ENCODE data around the gene AP2A1.
A peak's percentile ranks its signal among the peaks of the same experiment; 100 is the strongest.
"Not testable (repeated sequence)": the region's sequence is repeated elsewhere in the genome, so short reads cannot be mapped to it uniquely, and the experiment has no call there.

Gene AP2A1

GRCh38 chr19:49812997-49813861 lies 46.4 kb downstream of the AP2A1 start, which contains the start of gene FUZ:
Gene FUZ (minus strand): TSS chr19:49813292. CDS start chr19:49813106, 186 bp downstream.
- peak; percentile 99 for DNase-seq (ENCODE audit: low spot score)

DNA sequence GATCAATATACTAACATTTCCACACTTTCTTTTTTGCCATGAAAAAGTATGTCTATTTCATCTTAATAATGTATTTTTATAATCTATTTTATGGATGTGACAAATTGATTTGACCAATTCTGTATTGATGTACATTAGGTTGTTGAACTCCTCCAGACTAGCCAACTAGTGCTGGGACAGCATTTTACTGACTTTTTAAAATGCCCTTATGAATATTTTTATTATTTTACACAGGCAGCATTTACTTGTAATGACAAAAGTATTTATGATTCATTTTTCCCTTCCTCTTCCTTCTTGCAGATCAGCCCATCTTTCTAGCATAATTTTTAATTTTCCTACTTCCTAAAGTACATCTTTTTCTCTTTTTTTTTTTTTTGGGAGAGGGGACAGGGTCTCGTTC lies 47.2 kb downstream of the AP2A1 start:
- peak; percentile 19 for DNase-seq (ENCODE audit: low spot score)

- no peak for DNase-seq (ENCODE audit: low spot score)
Measured at GRCh38 chr19:49816590-49816989, 49.8 kb downstream of the AP2A1 start.

GRCh38 chr19:49817964-49818648 lies 51.3 kb downstream of the AP2A1 start, which contains the start of gene MED25:
Gene MED25 (plus strand): TSS chr19:49818289. CDS start chr19:49818342, 53 bp downstream.
- DNase-seq (ENCODE audit: low spot score): peak; percentile 89

DNA sequence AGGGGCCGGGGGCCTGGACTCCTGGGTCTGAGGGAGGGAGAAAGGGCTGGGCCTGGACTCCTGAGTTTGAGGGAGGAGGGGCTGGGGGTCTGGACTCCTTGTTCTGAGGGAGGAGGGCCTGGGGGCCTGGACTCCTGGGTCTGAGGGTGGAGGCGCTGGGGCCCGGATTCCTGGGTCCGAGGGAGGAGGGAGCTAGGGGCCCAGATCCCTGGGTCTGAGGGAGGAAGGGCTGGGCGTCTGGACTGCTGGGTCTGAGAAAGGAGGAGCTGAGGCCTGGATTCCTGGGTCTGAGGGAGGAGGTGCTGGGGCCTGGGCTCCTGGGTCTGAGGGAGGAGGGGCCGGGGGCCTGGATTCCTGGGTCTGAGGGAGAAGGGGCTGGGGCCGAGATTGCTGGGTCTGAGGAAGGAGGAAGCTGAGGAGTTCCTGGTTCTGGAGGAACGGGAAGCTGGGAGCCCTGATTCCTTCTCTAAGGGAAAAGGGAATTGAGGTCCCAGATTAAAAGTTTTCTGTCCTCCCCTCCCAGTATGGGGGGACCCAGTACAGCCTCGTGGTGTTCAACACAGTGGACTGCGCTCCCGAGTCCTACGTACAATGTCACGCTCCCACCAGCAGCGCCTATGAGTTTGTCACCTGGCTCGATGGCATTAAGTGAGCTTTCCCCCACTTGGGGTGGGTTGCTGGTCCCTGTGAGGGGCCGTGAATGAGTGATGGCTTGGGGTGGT lies 52.0 kb downstream of the AP2A1 start:
- no peak for DNase-seq (ENCODE audit: low spot score)

GRCh38 chr19:49819452-49820115 lies 52.8 kb downstream of the AP2A1 start:
- DNase-seq (ENCODE audit: low spot score): not testable (repeated sequence)

DNA sequence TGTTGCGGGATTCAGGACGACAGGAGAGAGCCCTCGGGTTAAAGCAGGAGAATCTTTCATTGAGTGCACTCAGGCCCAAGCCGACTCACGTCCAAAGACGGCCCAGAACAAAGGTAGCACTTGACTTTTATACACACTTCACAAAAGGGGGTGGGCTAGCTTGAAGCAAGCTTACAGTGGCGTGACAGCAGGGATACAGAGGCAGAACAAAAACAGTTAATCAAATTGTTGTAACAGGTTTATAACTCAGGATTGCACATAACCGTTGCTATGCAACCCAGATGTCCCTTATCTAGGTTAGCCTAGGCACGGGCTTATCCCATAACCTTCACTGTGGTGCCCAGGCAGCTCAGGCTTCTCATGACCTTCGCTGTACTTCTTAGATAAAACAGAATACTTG lies 53.3 kb downstream of the AP2A1 start:
- DNase-seq (ENCODE audit: low spot score): no peak

- DNase-seq (ENCODE audit: low spot score): no peak
Measured at GRCh38 chr19:49823472-49823871, 56.7 kb downstream of the AP2A1 start.

- DNase-seq (ENCODE audit: low spot score): no peak
Measured at GRCh38 chr19:49824662-49825061, 57.9 kb downstream of the AP2A1 start.

GRCh38 chr19:49827034-49827433 lies 60.2 kb downstream of the AP2A1 start:
- no peak for DNase-seq (ENCODE audit: low spot score)

DNA sequence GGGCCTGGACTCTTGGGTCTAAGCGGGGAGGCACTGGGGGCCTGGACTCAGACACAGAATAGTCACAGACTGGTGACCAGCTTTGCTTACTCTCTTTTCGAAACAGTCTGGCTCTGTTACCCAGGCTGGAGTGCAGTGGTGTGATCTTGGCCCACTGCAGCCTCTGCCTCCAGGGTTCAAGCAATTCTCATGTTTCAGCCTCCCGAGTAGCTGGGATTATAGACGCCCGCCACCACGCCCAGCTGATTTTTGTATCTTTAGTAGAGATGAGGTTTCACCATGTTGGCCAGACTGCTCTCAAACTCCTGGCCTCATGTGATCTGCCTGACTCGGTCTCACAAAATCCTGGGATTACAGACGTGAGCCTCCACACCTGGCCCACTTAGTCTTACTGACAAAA lies 62.4 kb downstream of the AP2A1 start:
- DNase-seq (ENCODE audit: low spot score): no peak

DNA sequence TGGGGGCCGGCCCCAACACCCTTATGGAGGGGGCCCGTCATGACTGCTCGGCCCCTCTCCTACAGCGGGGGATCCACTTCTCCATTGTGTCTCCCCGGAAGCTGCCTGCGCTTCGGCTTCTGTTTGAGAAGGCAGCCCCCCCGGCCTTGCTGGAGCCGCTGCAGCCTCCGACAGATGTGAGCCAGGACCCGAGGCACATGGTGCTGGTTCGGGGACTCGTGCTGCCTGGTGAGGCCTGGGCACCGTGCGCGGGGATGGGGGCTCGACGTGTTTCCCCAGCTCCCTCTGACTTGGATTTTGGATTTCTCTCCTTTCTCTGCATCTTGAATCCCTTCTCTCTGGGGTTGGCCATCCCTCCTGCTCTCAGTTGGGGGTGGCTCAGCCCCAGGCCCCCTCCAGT lies 62.9 kb downstream of the AP2A1 start:
- DNase-seq (ENCODE audit: low spot score): no peak

GRCh38 chr19:49830766-49831165 lies 64.0 kb downstream of the AP2A1 start:
- DNase-seq (ENCODE audit: low spot score): no peak

GRCh38 chr19:49831592-49831991 lies 64.8 kb downstream of the AP2A1 start:
- no peak for DNase-seq (ENCODE audit: low spot score)

DNA sequence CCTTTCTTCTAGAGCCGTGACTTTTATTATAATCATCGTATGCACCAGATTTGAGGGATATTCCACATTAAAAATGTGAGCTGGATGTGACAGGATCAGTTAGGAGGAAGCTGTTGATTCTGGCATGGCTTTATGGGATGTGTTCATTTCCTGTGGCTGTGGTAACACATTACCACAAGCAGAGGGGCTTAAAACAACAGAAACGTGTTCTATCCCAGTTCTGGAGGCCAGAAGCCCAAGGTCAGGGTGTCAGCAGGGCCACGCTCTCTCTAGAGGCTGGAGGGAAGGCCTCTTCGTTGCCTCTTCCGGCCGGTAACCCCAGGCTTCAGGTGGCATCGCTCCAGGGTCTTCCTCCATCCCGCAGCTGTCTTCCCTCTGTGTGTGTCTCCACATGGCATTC lies 65.8 kb downstream of the AP2A1 start:
- DNase-seq (ENCODE audit: low spot score): no peak

DNA sequence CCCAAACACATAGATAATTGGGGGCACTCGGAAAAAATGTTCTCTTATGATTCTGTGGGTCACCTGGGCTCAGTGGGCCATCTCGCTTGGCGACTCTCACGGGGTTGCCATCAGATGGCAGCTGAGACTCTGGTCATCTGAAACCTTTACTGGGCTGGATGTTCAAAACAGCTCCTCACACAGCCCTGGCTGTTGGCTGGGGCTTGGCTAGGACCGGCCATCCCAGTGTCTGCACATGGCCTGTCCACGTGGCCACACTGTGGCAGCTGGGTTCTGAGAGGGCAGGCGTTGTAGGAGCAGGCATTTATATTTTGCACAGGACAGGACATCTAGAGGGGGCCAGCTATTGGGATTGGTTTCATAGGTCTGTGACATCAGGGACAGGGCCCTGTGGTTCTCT lies 66.8 kb downstream of the AP2A1 start:
- DNase-seq (ENCODE audit: low spot score): no peak

- no peak for DNase-seq (ENCODE audit: low spot score)
Measured at GRCh38 chr19:49835562-49835961, 68.8 kb downstream of the AP2A1 start.

DNA sequence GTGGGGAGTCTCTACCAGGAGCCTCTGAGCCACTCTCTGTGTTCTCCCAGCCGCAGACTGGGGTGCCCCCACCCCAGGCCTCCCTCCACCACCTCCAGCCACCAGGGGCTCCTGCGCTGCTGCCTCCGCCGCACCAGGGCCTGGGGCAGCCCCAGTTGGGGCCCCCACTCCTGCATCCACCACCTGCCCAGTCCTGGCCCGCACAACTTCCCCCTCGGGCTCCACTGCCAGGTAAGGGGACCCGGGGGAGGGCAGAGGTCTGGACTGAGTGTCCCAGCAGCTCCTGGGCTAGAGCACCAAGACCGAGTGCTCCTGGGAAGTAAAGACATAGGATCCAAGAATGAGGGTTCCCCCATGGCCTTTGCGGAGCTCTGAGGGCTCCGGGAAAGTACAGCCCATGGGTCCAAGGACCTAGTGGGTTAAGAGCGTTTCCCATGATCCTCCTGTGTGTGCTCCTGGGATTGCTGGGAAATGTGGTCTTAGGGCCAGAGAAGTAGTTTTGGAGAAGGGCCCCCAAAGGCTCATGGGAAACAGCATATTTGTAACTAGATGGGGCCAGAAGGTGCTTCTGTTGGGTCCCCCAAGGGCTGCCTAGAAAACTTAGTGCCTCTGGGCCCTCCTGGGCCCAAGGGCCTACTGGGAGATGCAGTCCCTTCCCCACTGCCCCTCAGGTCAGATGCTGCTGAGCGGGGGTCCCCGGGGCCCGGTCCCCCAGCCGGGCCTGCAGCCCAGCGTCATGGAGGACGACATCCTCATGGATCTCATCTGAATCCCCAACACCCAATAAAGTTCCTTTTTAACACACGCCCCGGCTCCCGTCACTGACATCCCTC lies 69.6 kb downstream of the AP2A1 start:
- no peak for DNase-seq (ENCODE audit: low spot score)

DNA sequence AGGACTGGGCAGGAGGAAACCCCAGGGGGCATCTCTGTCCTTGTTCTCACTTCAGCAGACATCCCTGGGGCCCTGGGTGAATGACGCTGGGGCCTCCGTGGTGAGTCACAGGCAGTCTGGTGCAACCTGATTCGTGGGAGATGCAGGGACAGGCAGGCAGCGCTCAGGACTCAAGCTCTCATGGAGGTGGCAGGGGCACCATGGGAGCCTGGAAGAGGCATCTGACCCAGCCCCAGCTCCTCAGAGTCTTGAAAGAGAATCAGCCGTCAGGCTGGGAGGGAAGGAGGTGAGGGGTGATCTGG lies 70.2 kb downstream of the AP2A1 start:
- no peak for DNase-seq (ENCODE audit: low spot score)

DNA sequence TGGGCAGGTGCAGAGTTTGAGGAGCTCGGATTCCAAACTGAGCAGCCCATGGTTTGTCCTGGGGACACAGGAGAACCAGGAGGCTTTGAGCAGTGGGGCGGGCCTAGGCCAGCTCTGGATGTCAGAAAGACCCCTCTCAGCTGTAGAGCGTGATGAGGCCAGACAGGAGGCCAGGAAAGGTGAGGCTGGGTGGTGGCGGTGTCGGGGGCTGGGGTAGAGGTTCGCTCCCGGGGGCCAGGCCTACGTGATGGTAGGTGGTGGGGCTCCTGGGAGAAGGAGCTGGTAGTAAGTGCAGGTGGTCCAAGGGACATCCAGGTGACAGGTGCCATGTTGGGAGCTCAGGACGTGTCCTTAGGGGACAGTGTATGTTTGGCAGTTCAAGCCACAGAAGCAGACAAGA lies 70.6 kb downstream of the AP2A1 start:
- DNase-seq (ENCODE audit: low spot score): no peak

DNA sequence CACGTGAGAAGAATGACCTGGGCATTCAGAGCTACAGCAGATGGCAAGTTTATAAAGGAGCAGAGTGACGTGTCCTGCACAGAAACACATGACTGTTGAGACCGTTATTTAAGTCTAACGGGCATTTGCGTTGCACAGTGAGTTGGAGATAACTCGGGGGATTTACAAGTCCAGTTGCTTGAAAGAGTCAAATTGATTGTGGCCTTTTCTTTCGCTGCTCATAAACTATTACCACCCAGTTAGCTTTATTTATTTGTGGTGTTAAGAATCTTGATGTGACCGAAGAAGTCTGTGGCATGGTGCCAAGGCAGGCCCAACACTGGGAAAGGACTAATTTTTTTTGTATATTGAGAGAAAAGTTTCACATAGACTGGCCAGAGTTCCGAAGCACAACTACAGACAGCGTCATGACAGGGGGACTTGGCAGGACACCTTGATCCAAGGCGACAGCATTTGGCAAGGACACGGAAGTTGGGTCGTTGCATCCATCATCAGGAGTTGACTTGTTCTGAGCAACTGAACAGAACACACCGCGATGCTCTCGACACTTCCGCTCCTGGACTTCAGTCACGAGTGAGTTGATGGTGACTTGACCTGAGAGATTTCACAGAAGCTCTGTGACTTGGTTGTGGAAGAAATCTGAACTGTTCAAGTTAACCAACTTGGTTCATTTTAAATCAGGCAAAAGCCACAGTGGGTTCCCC lies 72.2 kb downstream of the AP2A1 start:
- DNase-seq (ENCODE audit: low spot score): no peak

Data from CD4-positive, alpha-beta T cell treated with Interleukin-2 at 100 ng/mL for 4 hours (primary cell).